Liver (tissue), 9 donors: ENCODE measurements around the gene HDAC10. TPM values are rescaled to one million over a fixed set of nuclear protein-coding genes. Genes with fewer than 3 reads are reported as not detected.
A peak's percentile ranks its signal among the peaks of the same experiment; 100 is the strongest.

Source experiments
- DNase-seq: peaks from one replicate; pipeline ENCODE4 v3.0.0-alpha.2; 2017; ENCODE audit warnings: low spot score
- H3K27ac ChIP-seq, 2 donors: one replicate each; pipeline ENCODE4 v1.7.0; 2013; ENCODE audit warnings: inconsistent platforms in 2 of 2, low read length in 2 of 2, control low read depth in 1 of 2, low read depth in 1 of 2, mild to moderate bottlenecking in 1 of 2
- H3K27me3 ChIP-seq, 4 donors: one replicate each; pipeline versions ENCODE4 v1.6.1 to v1.7.0; 2013; ENCODE audit warnings: low read length in 3 of 4, inconsistent platforms in 1 of 4, mild to moderate bottlenecking in 1 of 4, moderate library complexity in 1 of 4; ENCODE audit not compliant: control insufficient read depth in 4 of 4, insufficient read depth in 4 of 4
- H3K36me3 ChIP-seq, 4 donors: one replicate each; pipeline versions ENCODE4 v1.6.1 to v1.7.0; 2013; ENCODE audit warnings: low read length in 3 of 4, mild to moderate bottlenecking in 3 of 4, low read depth in 1 of 4, moderate library complexity in 1 of 4; ENCODE audit not compliant: control insufficient read depth in 4 of 4, insufficient read depth in 3 of 4
- H3K4me1 ChIP-seq, 4 donors: one replicate each; pipeline versions ENCODE4 v1.6.1 to v1.7.0; 2013; ENCODE audit warnings: low read length in 3 of 4, mild to moderate bottlenecking in 3 of 4, moderate library complexity in 1 of 4; ENCODE audit not compliant: control insufficient read depth in 4 of 4, insufficient read depth in 4 of 4
- H3K4me3 ChIP-seq, 3 donors: one replicate each; pipeline versions ENCODE4 v1.6.1 to v1.7.0; 2013; ENCODE audit warnings: low read length in 3 of 3, control low read depth in 1 of 3, low read depth in 1 of 3, mild to moderate bottlenecking in 1 of 3
- H3K9ac ChIP-seq, 2 donors: one replicate each; pipeline ENCODE4 v1.7.0; 2013; ENCODE audit warnings: low read length in 2 of 2, mild to moderate bottlenecking in 2 of 2, moderate library complexity in 2 of 2, control low read depth in 1 of 2, low read depth in 1 of 2
- H3K9me3 ChIP-seq, 4 donors: one replicate each; pipeline versions ENCODE4 v1.6.1 to v1.7.0; 2013; ENCODE audit warnings: low read length in 3 of 4; ENCODE audit not compliant: control insufficient read depth in 4 of 4
- EGR1 ChIP-seq, 2 donors: IDR thresholded peaks; 2 replicates each; pipeline ENCODE4 v1.6.1; 2016 to 2018; ENCODE audit warnings: antibody characterized with exemption in 2 of 2, low read depth in 2 of 2
- FOXA1 ChIP-seq: IDR thresholded peaks from 2 replicates; pipeline ENCODE4 v1.6.1; 2016; ENCODE audit warnings: antibody characterized with exemption
- FOXA2 ChIP-seq: IDR thresholded peaks from 2 replicates; pipeline ENCODE4 v1.6.1; 2016; ENCODE audit warnings: antibody characterized with exemption
- GABPA ChIP-seq, 2 donors: IDR thresholded peaks in 1 of 2; conservative IDR thresholded peaks in 1 of 2; 2 replicates each; pipeline ENCODE4 v1.6.1; 2016; ENCODE audit warnings: antibody characterized with exemption in 2 of 2, mild to moderate bottlenecking in 1 of 2, moderate library complexity in 1 of 2
- HNF4A ChIP-seq, 2 donors: conservative IDR thresholded peaks; 2 replicates each; pipeline ENCODE4 v1.6.1; 2016; ENCODE audit warnings: antibody characterized with exemption in 2 of 2, mild to moderate bottlenecking in 2 of 2
- HNF4G ChIP-seq: IDR thresholded peaks from 2 replicates; pipeline ENCODE4 v1.6.1; 2016; ENCODE audit warnings: antibody characterized with exemption
- JUND ChIP-seq, 2 donors: IDR thresholded peaks; 2 replicates each; pipeline ENCODE4 v1.6.1; 2016; ENCODE audit warnings: antibody characterized with exemption in 2 of 2
- NR2F2 ChIP-seq: IDR thresholded peaks from 2 replicates; pipeline ENCODE4 v1.6.1; 2016; ENCODE audit warnings: antibody characterized with exemption
- RAD21 ChIP-seq, 2 donors: IDR thresholded peaks; 2 replicates each; pipeline ENCODE4 v1.6.1; 2016; ENCODE audit warnings: antibody characterized with exemption in 2 of 2, mild to moderate bottlenecking in 2 of 2
- RXRA ChIP-seq, 2 donors: IDR thresholded peaks; 2 replicates each; pipeline ENCODE4 v1.6.1; 2017 to 2018; ENCODE audit warnings: antibody characterized with exemption in 2 of 2, mild to moderate bottlenecking in 1 of 2
- SP1 ChIP-seq: IDR thresholded peaks from 2 replicates; pipeline ENCODE4 v1.6.1; 2018; ENCODE audit warnings: antibody characterized with exemption, mild to moderate bottlenecking
- TAF1 ChIP-seq: conservative IDR thresholded peaks from 2 replicates; pipeline ENCODE4 v1.6.1; 2016; ENCODE audit warnings: antibody characterized with exemption, mild to moderate bottlenecking
- YY1 ChIP-seq: IDR thresholded peaks from 2 replicates; pipeline ENCODE4 v1.6.1; 2016; ENCODE audit warnings: antibody characterized with exemption, mild to moderate bottlenecking
- WGBS: extraction: QIAGEN DNeasy Blood & Tissue Kit; methylation state at CpG from one replicate; pipeline ENCODE4 v1.1.7; 2013; 5-methylcytosine and 5-hydroxymethylcytosine counted together
- polyA plus RNA-seq, 2 donors: library from polyadenylated mRNA; stranded (reverse) in 1 of 2; unstranded in 1 of 2; fragments of 200-250 nt in 1 of 2; fragments of >200 nt in 1 of 2; fragmentation: Nextera tagmentation in 1 of 2; extraction: Ambion mirVana in 1 of 2; gene quantifications; one replicate each; pipeline versions ENCODE4 v1.2.1 to v1.2.3, GENCODE V29; 2013 to 2015
- total RNA-seq, 2 donors: library from RNA; depleted of rRNA; stranded (reverse); fragments of >200 nt; gene quantifications; one replicate each; pipeline ENCODE4 v1.2.3, GENCODE V29; 2014
- TF ChIP-seq, protein P1 (sequence below): IDR thresholded peaks from 2 replicates; pipeline ENCODE4 v1.6.1; 2016; ENCODE audit warnings: antibody characterized with exemption
- TF ChIP-seq, protein P2 (sequence below): IDR thresholded peaks from 2 replicates; pipeline ENCODE4 v1.6.1; 2016; ENCODE audit warnings: antibody characterized with exemption
- TF ChIP-seq, protein P3 (sequence below): fragments of 150-350 bp; IDR thresholded peaks from 2 replicates; pipeline ENCODE4 v1.5.1; 2017; ENCODE audit warnings: improper control_type of control experiment, low read depth, low read length; ENCODE audit not compliant: missing input control
- TF ChIP-seq, protein P4 (sequence below): IDR thresholded peaks from 2 replicates; pipeline ENCODE4 v1.6.1; 2016; ENCODE audit warnings: antibody characterized with exemption, mild to moderate bottlenecking
- TF ChIP-seq, protein P5 (sequence below): IDR thresholded peaks from 2 replicates; pipeline ENCODE4 v1.6.1; 2016; ENCODE audit warnings: antibody characterized with exemption
- donor health status: healthy.
- donor health status: healthy.
- donor health status: healthy.
- donor health status: healthy.
- donor health status: healthy.

HDAC10 gene
- total and polyA plus RNA-seq, 4 donors = 6.2 to 18.2 (median 13.6) TPM

DNA sequence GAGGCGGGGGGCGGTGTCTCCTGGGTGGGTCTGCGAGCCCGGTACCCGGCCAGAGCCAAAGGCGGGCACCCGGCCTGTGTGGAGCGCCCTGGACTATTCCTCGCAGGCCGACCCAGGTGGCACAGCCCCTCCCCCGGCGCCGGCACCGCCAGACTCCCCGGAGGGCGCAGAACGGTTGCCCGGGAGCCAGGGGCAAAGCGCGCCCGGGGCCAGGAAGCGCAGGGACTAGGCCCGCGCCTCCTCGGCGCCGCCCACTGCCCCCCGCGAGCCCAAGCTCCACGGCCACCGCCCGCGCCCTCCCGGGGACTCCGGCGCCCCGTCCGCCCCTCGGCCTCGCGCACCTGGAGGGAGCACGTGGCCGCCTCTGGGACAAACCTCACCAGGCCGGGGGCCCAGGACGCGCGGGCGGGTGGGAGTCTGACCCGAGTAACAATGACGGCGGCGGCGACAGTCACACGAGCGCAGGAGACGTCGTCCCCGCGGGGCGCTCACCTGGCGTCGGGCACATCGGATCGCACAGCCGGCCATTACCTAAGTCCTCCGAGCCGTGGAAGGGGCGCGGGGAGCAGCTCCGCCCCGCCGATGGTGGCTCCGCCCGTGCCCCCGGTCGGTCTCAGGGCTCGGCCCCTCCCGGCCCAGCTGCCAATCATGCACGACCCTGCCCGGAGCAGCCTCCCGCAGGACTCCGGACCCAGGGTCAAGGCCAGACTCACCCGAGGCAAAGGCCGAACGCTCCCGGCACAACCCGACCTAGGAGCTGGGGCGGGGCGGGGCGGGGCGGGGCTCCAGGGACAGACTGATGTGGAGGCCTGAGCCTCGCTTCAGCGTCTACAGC is 48.9 kb upstream of the HDAC10 start:
- H3K9ac ChIP-seq = no peak overlapping the region
- 11% methylated on average over 93 of the region's 93 CpGs for WGBS
- H3K27ac ChIP-seq = peak overlapping the region; percentile 68 to 78
- no peaks in the 10 kb centered on the region for H3K36me3 ChIP-seq
- H3K27me3 ChIP-seq = no peaks in the 10 kb centered on the region
- DNase-seq = peak; percentile 84
- no peaks in the 10 kb centered on the region for H3K9me3 ChIP-seq
- H3K4me3 ChIP-seq = peak overlapping the region in 2 of 3 donors; percentile 56 to 84
- H3K4me1 ChIP-seq = peaks cover 49 to 92% (median 76%) of the 10 kb centered on the region in 4 donors
- peak; percentile 89 to 90 for TF ChIP-seq RXRA (IDR thresholded peaks at IDR 0.05)
- TF ChIP-seq GABPA (IDR thresholded peaks at IDR 0.05 in 1 of 2, conservative IDR thresholded peaks at IDR 0.05 in 1 of 2) = peak in 1 of 2 donors; percentile 24
- TF ChIP-seq JUND (IDR thresholded peaks at IDR 0.05) = peak in 1 of 2 donors; percentile 53
- TF ChIP-seq NR2F2 = peak; percentile 80
- TF ChIP-seq, protein P1, sequence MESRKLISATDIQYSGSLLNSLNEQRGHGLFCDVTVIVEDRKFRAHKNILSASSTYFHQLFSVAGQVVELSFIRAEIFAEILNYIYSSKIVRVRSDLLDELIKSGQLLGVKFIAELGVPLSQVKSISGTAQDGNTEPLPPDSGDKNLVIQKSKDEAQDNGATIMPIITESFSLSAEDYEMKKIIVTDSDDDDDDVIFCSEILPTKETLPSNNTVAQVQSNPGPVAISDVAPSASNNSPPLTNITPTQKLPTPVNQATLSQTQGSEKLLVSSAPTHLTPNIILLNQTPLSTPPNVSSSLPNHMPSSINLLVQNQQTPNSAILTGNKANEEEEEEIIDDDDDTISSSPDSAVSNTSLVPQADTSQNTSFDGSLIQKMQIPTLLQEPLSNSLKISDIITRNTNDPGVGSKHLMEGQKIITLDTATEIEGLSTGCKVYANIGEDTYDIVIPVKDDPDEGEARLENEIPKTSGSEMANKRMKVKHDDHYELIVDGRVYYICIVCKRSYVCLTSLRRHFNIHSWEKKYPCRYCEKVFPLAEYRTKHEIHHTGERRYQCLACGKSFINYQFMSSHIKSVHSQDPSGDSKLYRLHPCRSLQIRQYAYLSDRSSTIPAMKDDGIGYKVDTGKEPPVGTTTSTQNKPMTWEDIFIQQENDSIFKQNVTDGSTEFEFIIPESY = no peak
- TF ChIP-seq, protein P2, sequence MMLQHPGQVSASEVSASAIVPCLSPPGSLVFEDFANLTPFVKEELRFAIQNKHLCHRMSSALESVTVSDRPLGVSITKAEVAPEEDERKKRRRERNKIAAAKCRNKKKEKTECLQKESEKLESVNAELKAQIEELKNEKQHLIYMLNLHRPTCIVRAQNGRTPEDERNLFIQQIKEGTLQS = no peak
- peak; percentile 99 for TF ChIP-seq HNF4A (conservative IDR thresholded peaks at IDR 0.05)
- peak in 1 of 2 donors; percentile 42 for TF ChIP-seq RAD21 (IDR thresholded peaks at IDR 0.05)
- TF ChIP-seq FOXA1 = peak; percentile 63
- TF ChIP-seq FOXA2 = no peak
- TF ChIP-seq, protein P3, sequence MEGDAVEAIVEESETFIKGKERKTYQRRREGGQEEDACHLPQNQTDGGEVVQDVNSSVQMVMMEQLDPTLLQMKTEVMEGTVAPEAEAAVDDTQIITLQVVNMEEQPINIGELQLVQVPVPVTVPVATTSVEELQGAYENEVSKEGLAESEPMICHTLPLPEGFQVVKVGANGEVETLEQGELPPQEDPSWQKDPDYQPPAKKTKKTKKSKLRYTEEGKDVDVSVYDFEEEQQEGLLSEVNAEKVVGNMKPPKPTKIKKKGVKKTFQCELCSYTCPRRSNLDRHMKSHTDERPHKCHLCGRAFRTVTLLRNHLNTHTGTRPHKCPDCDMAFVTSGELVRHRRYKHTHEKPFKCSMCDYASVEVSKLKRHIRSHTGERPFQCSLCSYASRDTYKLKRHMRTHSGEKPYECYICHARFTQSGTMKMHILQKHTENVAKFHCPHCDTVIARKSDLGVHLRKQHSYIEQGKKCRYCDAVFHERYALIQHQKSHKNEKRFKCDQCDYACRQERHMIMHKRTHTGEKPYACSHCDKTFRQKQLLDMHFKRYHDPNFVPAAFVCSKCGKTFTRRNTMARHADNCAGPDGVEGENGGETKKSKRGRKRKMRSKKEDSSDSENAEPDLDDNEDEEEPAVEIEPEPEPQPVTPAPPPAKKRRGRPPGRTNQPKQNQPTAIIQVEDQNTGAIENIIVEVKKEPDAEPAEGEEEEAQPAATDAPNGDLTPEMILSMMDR = no peak
- TF ChIP-seq, protein P4, sequence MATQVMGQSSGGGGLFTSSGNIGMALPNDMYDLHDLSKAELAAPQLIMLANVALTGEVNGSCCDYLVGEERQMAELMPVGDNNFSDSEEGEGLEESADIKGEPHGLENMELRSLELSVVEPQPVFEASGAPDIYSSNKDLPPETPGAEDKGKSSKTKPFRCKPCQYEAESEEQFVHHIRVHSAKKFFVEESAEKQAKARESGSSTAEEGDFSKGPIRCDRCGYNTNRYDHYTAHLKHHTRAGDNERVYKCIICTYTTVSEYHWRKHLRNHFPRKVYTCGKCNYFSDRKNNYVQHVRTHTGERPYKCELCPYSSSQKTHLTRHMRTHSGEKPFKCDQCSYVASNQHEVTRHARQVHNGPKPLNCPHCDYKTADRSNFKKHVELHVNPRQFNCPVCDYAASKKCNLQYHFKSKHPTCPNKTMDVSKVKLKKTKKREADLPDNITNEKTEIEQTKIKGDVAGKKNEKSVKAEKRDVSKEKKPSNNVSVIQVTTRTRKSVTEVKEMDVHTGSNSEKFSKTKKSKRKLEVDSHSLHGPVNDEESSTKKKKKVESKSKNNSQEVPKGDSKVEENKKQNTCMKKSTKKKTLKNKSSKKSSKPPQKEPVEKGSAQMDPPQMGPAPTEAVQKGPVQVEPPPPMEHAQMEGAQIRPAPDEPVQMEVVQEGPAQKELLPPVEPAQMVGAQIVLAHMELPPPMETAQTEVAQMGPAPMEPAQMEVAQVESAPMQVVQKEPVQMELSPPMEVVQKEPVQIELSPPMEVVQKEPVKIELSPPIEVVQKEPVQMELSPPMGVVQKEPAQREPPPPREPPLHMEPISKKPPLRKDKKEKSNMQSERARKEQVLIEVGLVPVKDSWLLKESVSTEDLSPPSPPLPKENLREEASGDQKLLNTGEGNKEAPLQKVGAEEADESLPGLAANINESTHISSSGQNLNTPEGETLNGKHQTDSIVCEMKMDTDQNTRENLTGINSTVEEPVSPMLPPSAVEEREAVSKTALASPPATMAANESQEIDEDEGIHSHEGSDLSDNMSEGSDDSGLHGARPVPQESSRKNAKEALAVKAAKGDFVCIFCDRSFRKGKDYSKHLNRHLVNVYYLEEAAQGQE = peak; percentile 72
- peak; percentile 78 for TF ChIP-seq YY1
- TF ChIP-seq HNF4G = peak; percentile 100
- peak in 1 of 2 donors; percentile 63 for TF ChIP-seq EGR1 (IDR thresholded peaks at IDR 0.05; ENCODE audit: low read depth in 2 of 2)
- TF ChIP-seq, protein P5, sequence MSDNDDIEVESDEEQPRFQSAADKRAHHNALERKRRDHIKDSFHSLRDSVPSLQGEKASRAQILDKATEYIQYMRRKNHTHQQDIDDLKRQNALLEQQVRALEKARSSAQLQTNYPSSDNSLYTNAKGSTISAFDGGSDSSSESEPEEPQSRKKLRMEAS = peak; percentile 61
- peak; percentile 90 for TF ChIP-seq SP1
- no peak for TF ChIP-seq TAF1
